Karpas-422 (cell line): ENCODE measurements around the gene RBMS2. TPM values are rescaled to one million over a fixed set of nuclear protein-coding genes. Genes with fewer than 3 reads are reported as not detected.
"Not testable (repeated sequence)": the region's sequence is repeated elsewhere in the genome, so short reads cannot be mapped to it uniquely, and the experiment has no call there.

Experiments used
- DNase-seq: peaks from one replicate; pipeline ENCODE4 v3.0.0-alpha.2; 2015
- H2AFZ ChIP-seq: fragments of 200-600 bp; sonication (generic); 2 replicates; pipeline ENCODE4 v1.6.1; 2014; ENCODE audit warnings: antibody characterized with exemption, low read length, mixed read lengths
- H3K27ac ChIP-seq: fragments of 200-600 bp; sonication (generic); 2 replicates; pipeline ENCODE4 v1.5.1; 2014; ENCODE audit warnings: mild to moderate bottlenecking, low read length, moderate library complexity
- H3K27me3 ChIP-seq: fragments of 200-600 bp; sonication (generic); 2 replicates; pipeline ENCODE4 v1.6.1; 2014; ENCODE audit warnings: low read length, mixed read lengths
- H3K36me3 ChIP-seq: fragments of 200-600 bp; sonication (generic); 2 replicates; pipeline ENCODE4 v1.6.1; 2014; ENCODE audit warnings: low read length, mixed read lengths; ENCODE audit not compliant: insufficient read depth
- H3K4me1 ChIP-seq: fragments of 200-600 bp; sonication (generic); 2 replicates; pipeline ENCODE4 v1.6.1; 2014; ENCODE audit warnings: mild to moderate bottlenecking, low read length, mixed read lengths
- H3K4me2 ChIP-seq: fragments of 200-600 bp; sonication (generic); 2 replicates; pipeline ENCODE4 v1.6.1; 2014; ENCODE audit warnings: low read length, low read depth, mild to moderate bottlenecking; ENCODE audit not compliant: poor library complexity, severe bottlenecking
- H3K4me3 ChIP-seq: fragments of 200-600 bp; sonication (generic); 2 replicates; pipeline ENCODE4 v1.5.1; 2014; ENCODE audit warnings: mild to moderate bottlenecking, antibody characterized with exemption, low read length, mixed read lengths
- H3K79me2 ChIP-seq: fragments of 200-600 bp; sonication (generic); 2 replicates; pipeline ENCODE4 v1.6.1; 2014; ENCODE audit warnings: mild to moderate bottlenecking, low read length, mixed read lengths
- H3K9ac ChIP-seq: fragments of 200-600 bp; sonication (generic); 2 replicates; pipeline ENCODE4 v1.6.0; 2014; ENCODE audit warnings: low read length
- H3K9me2 ChIP-seq: fragments of 200-600 bp; sonication (generic), shearing (Covaris generic); replicated peaks from 2 replicates; pipeline ENCODE4 v1.6.0; 2014; ENCODE audit warnings: mild to moderate bottlenecking, low read length, moderate library complexity; ENCODE audit not compliant: insufficient read depth
- H3K9me3 ChIP-seq: fragments of 300-700, 200-600 bp; sonication (generic); 2 replicates; pipeline ENCODE4 v1.6.1; 2014; ENCODE audit warnings: low read length, mixed read lengths
- H4K20me1 ChIP-seq: fragments of 200-600 bp; sonication (generic); 2 replicates; pipeline ENCODE4 v1.6.1; 2014; ENCODE audit warnings: mild to moderate bottlenecking, antibody characterized with exemption, low read length, low read depth; ENCODE audit not compliant: insufficient read depth
- total RNA-seq: library from RNA; depleted of rRNA; stranded (reverse); fragments of >200 nt; shearing (Covaris generic); gene quantifications from 2 replicates; pipeline ENCODE4 v1.2.3, GENCODE V29; 2014; ENCODE audit warnings: low replicate concordance

Gene RBMS2
- total RNA-seq, 1 experiment from 2014 or later: 3.7 TPM

DNA sequence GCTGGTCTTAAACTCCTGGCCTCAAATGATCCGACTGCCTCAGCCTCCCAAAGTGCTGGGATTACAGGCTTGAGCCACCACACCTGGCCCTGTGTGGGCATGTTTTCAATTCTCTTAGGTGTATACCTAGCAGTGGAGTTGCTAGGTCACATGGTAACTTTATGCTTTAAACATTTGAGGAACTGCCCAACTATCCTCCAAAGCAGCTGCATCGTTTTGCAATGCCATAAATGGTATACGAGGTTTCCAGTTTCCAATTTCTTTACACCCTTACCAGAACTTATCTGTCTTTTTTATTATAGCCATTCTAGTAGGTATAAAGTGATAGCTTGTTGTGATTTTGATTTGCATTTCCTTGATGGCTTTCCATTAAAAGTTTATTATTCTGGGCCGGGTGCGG lies 25.1 kb downstream of the RBMS2 start:
- H3K27ac ChIP-seq: no peak overlapping the region
- H3K9ac ChIP-seq: no peak overlapping the region
- H3K9me3 ChIP-seq: no peaks in the 10 kb centered on the region
- H3K4me3 ChIP-seq: no peak overlapping the region
- no peak overlapping the region for H2AFZ ChIP-seq
- no peaks in the 10 kb centered on the region for H3K36me3 ChIP-seq
- no peaks in the 10 kb centered on the region for H3K79me2 ChIP-seq
- no peak for DNase-seq
- no peak overlapping the region for H3K4me2 ChIP-seq
- no peaks in the 10 kb centered on the region for H4K20me1 ChIP-seq
- no peaks in the 10 kb centered on the region for H3K4me1 ChIP-seq
- H3K9me2 ChIP-seq: no peaks in the 10 kb centered on the region
- no peaks in the 10 kb centered on the region for H3K27me3 ChIP-seq

DNA sequence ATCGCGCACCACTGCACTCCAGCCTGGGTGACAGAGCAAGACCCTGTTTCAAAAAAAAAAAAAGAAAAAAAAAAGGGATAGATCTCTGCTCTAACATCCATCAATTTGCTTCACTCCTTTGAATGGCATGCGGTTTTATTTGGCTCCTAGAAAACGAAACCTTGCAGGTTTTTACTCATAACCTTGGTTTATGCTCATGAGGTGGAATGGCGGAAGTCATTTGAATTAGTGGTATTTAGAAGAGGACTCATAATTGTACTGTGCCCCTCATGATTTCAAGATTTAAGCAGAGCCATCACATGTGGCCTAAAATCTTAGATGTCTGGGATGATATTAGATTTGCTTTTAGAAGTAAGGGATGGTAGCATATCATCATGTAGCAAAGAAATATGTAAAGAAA lies 29.4 kb downstream of the RBMS2 start:
- Histone ChIP-seq H3K27ac (no peak overlapping the region), H3K9me3 (no peaks in the 10 kb centered on the region), H4K20me1 (no peaks in the 10 kb centered on the region), H3K9ac (no peak overlapping the region), H3K4me3 (no peak overlapping the region), H3K4me1 (no peaks in the 10 kb centered on the region), H2AFZ (no peak overlapping the region), H3K4me2 (no peak overlapping the region), H3K9me2 (no peaks in the 10 kb centered on the region), H3K36me3 (no peaks in the 10 kb centered on the region), H3K27me3 (no peaks in the 10 kb centered on the region), H3K79me2 (no peaks in the 10 kb centered on the region)
- no peak for DNase-seq

DNA sequence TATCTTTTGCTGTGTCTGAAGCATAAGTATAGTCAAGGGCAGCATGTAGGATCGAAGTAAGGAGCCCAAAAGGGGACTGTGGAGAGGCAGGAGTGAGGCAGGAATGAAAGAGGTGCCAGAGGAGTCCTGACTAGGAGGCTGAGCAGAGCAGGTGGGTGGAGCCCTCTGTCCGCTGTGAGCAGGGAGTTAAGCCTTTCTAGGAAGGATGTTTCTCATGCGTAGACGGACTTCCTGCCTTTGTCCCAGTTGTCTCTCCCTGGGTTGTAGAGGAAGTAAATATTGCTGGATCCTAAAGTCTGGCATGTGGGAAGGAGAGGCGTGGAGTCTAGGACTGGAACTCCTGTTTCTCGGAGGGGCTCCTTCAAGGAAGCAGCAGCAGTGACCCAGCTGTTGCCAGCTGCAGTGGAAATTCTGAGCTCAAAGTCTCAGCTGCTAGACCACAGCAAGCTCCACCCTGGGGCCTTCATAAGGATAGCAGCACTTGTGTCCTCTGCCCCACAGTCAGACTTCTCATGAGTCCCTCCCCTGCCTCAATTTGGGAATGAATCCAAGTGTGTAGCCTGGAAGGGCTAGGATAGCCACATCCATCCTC lies 44.0 kb downstream of the RBMS2 start:
- Histone ChIP-seq H3K27ac (no peak overlapping the region), H3K9me2 (no peaks in the 10 kb centered on the region), H3K9me3 (no peaks in the 10 kb centered on the region), H2AFZ (no peak overlapping the region), H3K4me1 (0 out of 2 replicates have a peak, but pooled peaks cover 2% of the 10 kb centered on the region), H3K36me3 (no peaks in the 10 kb centered on the region), H3K79me2 (no peaks in the 10 kb centered on the region), H3K9ac (no peak overlapping the region), H3K4me2 (no peak overlapping the region), H3K4me3 (no peak overlapping the region), H4K20me1 (no peaks in the 10 kb centered on the region), H3K27me3 (no peaks in the 10 kb centered on the region)
- DNase-seq: peak; percentile 40

DNA sequence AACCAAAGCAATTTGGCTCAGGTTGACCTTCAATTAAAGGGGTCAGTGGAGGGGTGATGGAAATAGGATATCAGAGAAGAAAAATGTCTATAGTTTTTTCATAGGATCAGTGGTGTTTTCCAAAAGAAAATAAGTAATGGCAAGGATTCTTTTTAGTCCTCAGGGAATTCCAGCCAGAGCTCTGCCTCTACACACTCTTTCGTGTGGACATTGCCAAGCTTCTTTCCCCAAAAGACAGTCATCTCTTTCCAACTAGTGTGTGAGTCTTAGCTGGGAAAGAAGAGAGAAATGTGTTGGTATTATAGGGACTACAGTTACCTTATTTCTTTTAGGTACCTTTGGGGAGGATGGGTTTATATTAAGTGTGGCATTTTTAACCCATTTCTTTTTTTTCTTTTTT lies 46.5 kb downstream of the RBMS2 start:
- peak; percentile 4 for DNase-seq
- no peak overlapping the region for H3K9ac ChIP-seq
- no peaks in the 10 kb centered on the region for H3K79me2 ChIP-seq
- no peaks in the 10 kb centered on the region for H4K20me1 ChIP-seq
- 0 out of 2 replicates have a peak, but pooled peaks cover 2% of the 10 kb centered on the region for H3K4me1 ChIP-seq
- H3K36me3 ChIP-seq: no peaks in the 10 kb centered on the region
- no peak overlapping the region for H3K27ac ChIP-seq
- H3K4me3 ChIP-seq: no peak overlapping the region
- H3K27me3 ChIP-seq: no peaks in the 10 kb centered on the region
- H3K4me2 ChIP-seq: no peak overlapping the region
- H3K9me3 ChIP-seq: no peaks in the 10 kb centered on the region
- H3K9me2 ChIP-seq: no peaks in the 10 kb centered on the region
- H2AFZ ChIP-seq: no peak overlapping the region

DNA sequence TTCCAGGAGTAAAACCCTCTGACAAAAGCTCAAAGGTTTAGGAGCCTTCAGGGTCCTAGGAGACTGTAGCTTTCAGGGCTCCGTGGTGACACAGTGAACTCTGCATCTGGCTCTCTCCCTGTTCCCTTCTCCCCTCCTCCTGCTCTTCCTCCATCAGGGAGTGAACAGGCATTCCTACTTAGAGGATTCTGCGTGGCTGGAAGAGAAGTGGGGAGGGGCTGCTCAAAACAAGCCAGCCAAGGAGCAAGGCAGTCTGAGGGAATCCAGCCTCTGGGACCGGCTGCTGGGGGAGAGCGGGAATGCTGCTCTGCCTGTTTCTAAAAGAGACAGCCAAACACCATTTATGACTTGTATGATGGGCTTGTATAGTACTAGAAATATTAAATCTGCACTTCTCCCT lies 49.5 kb downstream of the RBMS2 start:
- H3K9me3 ChIP-seq: no peaks in the 10 kb centered on the region
- no peak overlapping the region for H3K4me2 ChIP-seq
- H3K9me2 ChIP-seq: no peaks in the 10 kb centered on the region
- no peaks in the 10 kb centered on the region for H4K20me1 ChIP-seq
- H3K79me2 ChIP-seq: no peaks in the 10 kb centered on the region
- peak; percentile 7 for DNase-seq
- H3K9ac ChIP-seq: no peak overlapping the region
- no peak overlapping the region for H3K27ac ChIP-seq
- H3K36me3 ChIP-seq: no peaks in the 10 kb centered on the region
- H3K4me3 ChIP-seq: no peak overlapping the region
- no peaks in the 10 kb centered on the region for H3K4me1 ChIP-seq
- no peaks in the 10 kb centered on the region for H3K27me3 ChIP-seq
- H2AFZ ChIP-seq: no peak overlapping the region

DNA sequence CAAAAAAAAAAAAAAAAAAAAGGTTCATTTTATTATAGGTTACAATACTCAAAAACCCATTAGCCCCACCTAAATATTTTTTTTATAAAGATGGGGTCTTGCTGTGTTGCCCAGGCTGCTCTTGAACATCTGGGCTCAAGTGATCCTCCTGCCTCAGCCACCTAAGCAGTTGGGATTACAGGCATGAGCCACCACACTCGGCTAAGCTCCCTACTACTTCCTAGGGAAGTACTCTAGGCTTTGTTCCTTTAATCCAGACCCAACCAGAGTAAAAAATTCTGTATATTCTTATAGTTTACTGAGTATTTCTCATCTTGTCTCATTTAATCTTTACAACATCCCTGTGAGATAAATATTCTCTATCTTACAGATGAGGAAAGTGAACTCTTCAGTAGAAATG lies 50.7 kb downstream of the RBMS2 start:
- Histone ChIP-seq H3K9me3 (no peaks in the 10 kb centered on the region), H2AFZ (no peak overlapping the region), H3K79me2 (no peaks in the 10 kb centered on the region), H4K20me1 (no peaks in the 10 kb centered on the region), H3K4me2 (no peak overlapping the region), H3K4me3 (no peak overlapping the region), H3K36me3 (no peaks in the 10 kb centered on the region), H3K4me1 (no peaks in the 10 kb centered on the region), H3K27me3 (no peaks in the 10 kb centered on the region), H3K27ac (no peak overlapping the region), H3K9ac (no peak overlapping the region), H3K9me2 (no peaks in the 10 kb centered on the region)
- DNase-seq: peak; percentile 19

DNA sequence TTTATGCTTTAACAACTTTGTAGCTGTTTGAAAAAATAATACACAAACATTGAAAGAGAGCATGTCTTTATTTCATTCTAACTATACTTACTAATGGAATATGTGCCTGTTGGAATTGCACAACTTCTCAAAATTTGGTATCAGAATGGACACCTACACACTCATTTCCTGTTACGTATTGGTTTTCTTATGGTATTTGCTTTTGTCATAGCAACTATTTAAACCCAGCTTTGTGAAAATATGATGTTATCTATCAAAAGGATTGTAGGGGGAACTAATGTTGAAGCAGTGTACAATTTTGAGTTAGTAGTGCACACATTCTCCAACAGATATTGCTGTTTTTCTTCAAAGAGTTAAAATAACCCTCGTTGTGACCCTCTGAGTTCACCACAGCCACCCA lies 52.6 kb downstream of the RBMS2 start:
- Histone ChIP-seq H3K79me2 (no peaks in the 10 kb centered on the region), H3K9ac (no peak overlapping the region), H4K20me1 (no peaks in the 10 kb centered on the region), H3K9me3 (no peaks in the 10 kb centered on the region), H3K9me2 (no peaks in the 10 kb centered on the region), H3K4me1 (no peaks in the 10 kb centered on the region), H3K27ac (no peak overlapping the region), H2AFZ (no peak overlapping the region), H3K36me3 (no peaks in the 10 kb centered on the region), H3K4me2 (no peak overlapping the region), H3K4me3 (no peak overlapping the region), H3K27me3 (no peaks in the 10 kb centered on the region)
- DNase-seq: no peak

DNA sequence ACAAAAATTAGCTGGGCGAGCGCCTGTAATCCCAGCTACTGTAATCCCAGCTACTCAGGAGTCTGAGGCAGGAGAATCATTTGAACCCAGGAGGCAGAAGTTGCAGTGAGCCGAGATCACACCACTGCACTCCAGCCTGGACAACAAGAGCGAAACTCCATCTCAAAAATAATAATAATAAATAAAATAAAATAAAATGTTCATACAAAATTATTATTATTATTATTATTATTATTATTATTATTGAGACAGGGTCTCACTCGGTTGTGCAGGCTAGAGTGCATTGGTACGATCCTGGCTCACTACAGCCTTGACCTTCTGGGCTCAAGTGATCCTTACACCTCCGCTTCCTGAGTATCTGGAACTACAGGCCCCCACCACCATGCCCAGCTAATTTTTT lies 55.6 kb downstream of the RBMS2 start:
- H3K9me2 ChIP-seq, H4K20me1 ChIP-seq, H3K79me2 ChIP-seq, H2AFZ ChIP-seq, H3K36me3 ChIP-seq, H3K4me2 ChIP-seq, DNase-seq, H3K9me3 ChIP-seq, H3K4me1 ChIP-seq, H3K9ac ChIP-seq, H3K27ac ChIP-seq, H3K4me3 ChIP-seq, H3K27me3 ChIP-seq: not testable (repeated sequence)
